ENCODE measurements around the gene EIF4H. TPM values are rescaled to one million over a fixed set of nuclear protein-coding genes. Genes with fewer than 3 reads are reported as not detected.
A peak's percentile ranks its signal among the peaks of the same experiment; 100 is the strongest.

EIF4H gene
- 100 to 1,000 TPM; 286 to 298 (median 287) TPM for polyA plus RNA-seq (ENCODE audit: insufficient read length in 3 of 3)
- long read RNA-seq, donor 1, transcript EIF4H-202 (6 exons, 2,503 nt) = major isoform, 112 of 149 reads
- long read RNA-seq, donor 1, partial matches to known transcripts = 29 of 149 reads
- long read RNA-seq, donor 1, other reads (novel, unspliced or antisense) = 5 of 149 reads
- long read RNA-seq, donor 2, transcript EIF4H-202 (6 exons, 2,503 nt) = major isoform, 124 of 134 reads
- long read RNA-seq, donor 2, partial matches to known transcripts = 7 of 134 reads
- long read RNA-seq, donor 2, other reads (novel, unspliced or antisense) = 0 of 134 reads
- long read RNA-seq, donor 3, transcript EIF4H-202 (6 exons, 2,503 nt) = major isoform, 101 of 129 reads
- long read RNA-seq, donor 3, partial matches to known transcripts = 22 of 129 reads
- long read RNA-seq, donor 3, other reads (novel, unspliced or antisense) = 0 of 129 reads
- long read RNA-seq, donor 4, transcript EIF4H-202 (6 exons, 2,503 nt) = major isoform, 113 of 138 reads
- long read RNA-seq, donor 4, partial matches to known transcripts = 15 of 138 reads
- long read RNA-seq, donor 4, other reads (novel, unspliced or antisense) = 5 of 138 reads
- long read RNA-seq, donor 5, transcript EIF4H-202 (6 exons, 2,503 nt) = major isoform, 47 of 114 reads
- long read RNA-seq, donor 5, partial matches to known transcripts = 66 of 114 reads
- long read RNA-seq, donor 5, other reads (novel, unspliced or antisense) = 0 of 114 reads
- long read RNA-seq, donor 6, transcript EIF4H-202 (6 exons, 2,503 nt) = major isoform, 118 of 354 reads
- long read RNA-seq, donor 6, partial matches to known transcripts = 231 of 354 reads
- long read RNA-seq, donor 6, other reads (novel, unspliced or antisense) = 0 of 354 reads
- long read RNA-seq, donor 7, transcript EIF4H-202 (6 exons, 2,503 nt) = major isoform, 137 of 389 reads
- long read RNA-seq, donor 7, partial matches to known transcripts = 247 of 389 reads
- long read RNA-seq, donor 7, other reads (novel, unspliced or antisense) = 0 of 389 reads
- long read RNA-seq, donor 8, transcript EIF4H-202 (6 exons, 2,503 nt) = major isoform, 61 of 86 reads
- long read RNA-seq, donor 8, partial matches to known transcripts = 24 of 86 reads
- long read RNA-seq, donor 8, other reads (novel, unspliced or antisense) = 0 of 86 reads
- long read RNA-seq, donor 9, transcript EIF4H-202 (6 exons, 2,503 nt) = major isoform, 127 of 195 reads
- long read RNA-seq, donor 9, partial matches to known transcripts = 54 of 195 reads
- long read RNA-seq, donor 9, other reads (novel, unspliced or antisense) = 11 of 195 reads
- long read RNA-seq, donor 10, transcript EIF4H-202 (6 exons, 2,503 nt) = major isoform, 94 of 155 reads
- long read RNA-seq, donor 10, transcript EIF4H-204 (4 exons, 831 nt) = minor isoform, 8 of 155 reads
- long read RNA-seq, donor 10, partial matches to known transcripts = 49 of 155 reads
- long read RNA-seq, donor 10, other reads (novel, unspliced or antisense) = 0 of 155 reads
- long read RNA-seq, donor 11, transcript EIF4H-202 (6 exons, 2,503 nt) = major isoform, 55 of 178 reads
- long read RNA-seq, donor 11, partial matches to known transcripts = 120 of 178 reads
- long read RNA-seq, donor 11, other reads (novel, unspliced or antisense) = 0 of 178 reads
- long read RNA-seq, donor 12, transcript EIF4H-202 (6 exons, 2,503 nt) = major isoform, 143 of 191 reads
- long read RNA-seq, donor 12, transcript EIF4H-204 (4 exons, 831 nt) = minor isoform, 5 of 191 reads
- long read RNA-seq, donor 12, partial matches to known transcripts = 42 of 191 reads
- long read RNA-seq, donor 12, other reads (novel, unspliced or antisense) = 0 of 191 reads
- long read RNA-seq, donor 13, transcript EIF4H-202 (6 exons, 2,503 nt) = major isoform, 45 of 67 reads
- long read RNA-seq, donor 13, partial matches to known transcripts = 21 of 67 reads
- long read RNA-seq, donor 13, other reads (novel, unspliced or antisense) = 0 of 67 reads
- long read RNA-seq, donor 14, transcript EIF4H-202 (6 exons, 2,503 nt) = major isoform, 129 of 442 reads
- long read RNA-seq, donor 14, partial matches to known transcripts = 303 of 442 reads
- long read RNA-seq, donor 14, other reads (novel, unspliced or antisense) = 7 of 442 reads
- long read RNA-seq, donor 15, transcript EIF4H-202 (6 exons, 2,503 nt) = major isoform, 148 of 189 reads
- long read RNA-seq, donor 15, partial matches to known transcripts = 33 of 189 reads
- long read RNA-seq, donor 15, other reads (novel, unspliced or antisense) = 5 of 189 reads
- long read RNA-seq, donor 16, transcript EIF4H-202 (6 exons, 2,503 nt) = major isoform, 120 of 158 reads
- long read RNA-seq, donor 16, partial matches to known transcripts = 34 of 158 reads
- long read RNA-seq, donor 16, other reads (novel, unspliced or antisense) = 0 of 158 reads

GRCh38 chr7:74173866-74174605, at the start of gene EIF4H:
Gene EIF4H, plus strand, starts transcription at chr7:74174356. Its CDS starts 28 bp downstream, at chr7:74174384.
- peak; percentile 94 for DNase-seq

- DNase-seq = no peak
Measured at GRCh38 chr7:74126220-74126880, 47.8 kb upstream of the EIF4H start.

- no peak for DNase-seq
Measured at GRCh38 chr7:74129887-74130286, 44.3 kb upstream of the EIF4H start.

DNA sequence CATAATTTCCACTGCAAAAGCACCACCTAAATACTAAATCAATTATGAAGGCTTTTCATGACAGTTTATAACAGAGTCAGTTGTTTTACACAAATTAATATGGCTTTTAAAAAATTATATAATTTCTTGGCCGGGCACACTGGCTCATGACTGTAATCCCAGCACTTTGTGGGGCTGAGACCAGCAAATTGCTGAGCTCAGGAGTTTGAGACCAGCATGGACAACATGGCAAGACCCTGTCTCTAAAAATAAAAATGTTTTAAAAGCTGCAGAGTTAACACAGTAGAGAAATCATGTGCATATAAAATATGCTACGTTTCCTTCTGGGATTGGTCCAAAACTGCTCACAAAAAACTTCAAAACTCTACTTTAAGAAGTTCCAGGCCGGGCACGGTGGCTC, 43.6 kb upstream of the EIF4H start:
- DNase-seq = no peak

- DNase-seq = no peak
Measured at GRCh38 chr7:74134117-74134620, 40.0 kb upstream of the EIF4H start.

DNA sequence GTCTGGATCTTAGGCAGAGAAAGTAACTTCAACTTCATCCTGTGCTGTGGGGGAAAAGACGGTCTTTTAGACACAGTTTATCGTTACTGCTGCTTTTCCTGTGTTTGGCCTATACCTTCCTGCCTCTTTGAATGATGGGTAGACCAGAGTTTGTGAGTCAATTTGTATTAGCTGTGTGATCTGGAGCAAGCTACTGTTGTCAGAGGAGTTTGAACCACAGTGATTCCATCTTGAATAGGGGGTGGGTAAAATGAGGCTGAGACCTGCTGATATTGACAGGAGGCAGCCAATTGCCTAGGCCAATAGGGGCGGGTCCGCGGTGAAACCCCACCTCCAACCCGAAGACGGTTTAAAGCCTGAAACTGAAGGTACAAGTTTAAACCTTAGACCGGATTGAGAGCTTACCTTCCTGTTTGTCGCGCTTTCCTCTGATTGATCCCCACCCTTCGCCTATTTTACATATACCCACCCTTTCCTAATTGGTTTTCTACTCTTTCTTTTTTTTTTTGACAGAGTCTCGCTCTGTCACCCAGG, 35.8 kb upstream of the EIF4H start:
- DNase-seq = no peak

DNA sequence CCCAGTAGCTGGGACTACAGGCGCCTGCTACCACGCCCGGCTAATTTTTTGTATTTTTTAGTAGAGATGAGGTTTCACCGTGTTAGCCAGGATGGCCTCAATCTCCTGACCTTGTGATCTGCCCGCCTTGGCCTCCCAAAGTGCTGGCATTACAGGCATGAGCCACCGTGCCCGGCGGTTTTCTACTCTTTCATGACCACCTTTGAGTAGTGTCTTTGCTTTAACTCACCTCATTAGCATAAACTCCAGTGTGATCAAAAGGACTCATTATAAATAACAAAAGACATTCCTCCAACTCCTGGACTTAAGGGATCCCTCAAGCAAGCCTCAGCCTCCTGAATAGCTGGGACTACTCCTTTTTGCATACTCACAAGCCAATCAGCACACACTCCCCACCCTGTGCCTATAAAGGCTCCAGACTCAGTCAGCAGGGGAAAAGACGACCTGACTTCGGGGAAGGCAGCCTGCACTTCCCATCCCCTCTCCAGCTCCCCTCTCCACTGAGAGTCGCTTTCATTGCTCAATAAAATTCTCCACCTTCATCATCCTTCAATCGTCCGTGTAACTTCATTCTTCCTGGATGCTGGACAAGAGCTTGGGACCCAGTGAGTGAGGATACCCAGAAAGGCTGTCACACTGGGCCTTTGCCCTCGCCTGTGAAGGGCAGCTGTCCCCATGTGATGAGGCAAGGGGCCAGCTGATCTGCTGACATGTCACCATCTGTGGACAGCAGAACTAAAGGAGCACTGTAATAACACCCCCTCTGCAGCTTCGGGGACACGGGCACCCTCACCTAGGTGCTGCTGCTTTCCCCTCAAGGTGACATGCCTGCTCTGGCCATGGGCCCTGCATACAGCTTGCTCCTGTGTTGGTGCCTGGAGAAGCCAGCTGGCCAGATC, 35.0 kb upstream of the EIF4H start:
- no peak for DNase-seq

DNA sequence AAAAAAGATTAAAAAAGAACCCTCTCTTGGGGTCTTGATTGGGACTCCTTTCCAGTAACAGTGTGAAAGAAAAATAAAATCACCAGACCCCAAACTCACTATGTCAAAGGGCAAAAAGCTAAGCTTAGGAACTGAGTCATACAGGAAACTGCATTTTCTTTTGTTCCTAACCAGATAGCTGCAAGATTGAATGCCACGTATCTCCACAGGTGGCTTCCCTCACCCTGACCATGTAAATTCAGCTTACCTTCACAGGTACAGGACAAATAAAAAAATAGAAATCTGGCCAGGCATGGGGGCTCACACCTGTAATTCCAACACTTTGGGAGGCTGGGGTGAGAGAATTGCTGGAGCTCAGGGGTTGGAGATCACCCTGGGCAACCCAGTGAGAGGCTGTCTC, 32.5 kb upstream of the EIF4H start:
- DNase-seq = no peak

DNA sequence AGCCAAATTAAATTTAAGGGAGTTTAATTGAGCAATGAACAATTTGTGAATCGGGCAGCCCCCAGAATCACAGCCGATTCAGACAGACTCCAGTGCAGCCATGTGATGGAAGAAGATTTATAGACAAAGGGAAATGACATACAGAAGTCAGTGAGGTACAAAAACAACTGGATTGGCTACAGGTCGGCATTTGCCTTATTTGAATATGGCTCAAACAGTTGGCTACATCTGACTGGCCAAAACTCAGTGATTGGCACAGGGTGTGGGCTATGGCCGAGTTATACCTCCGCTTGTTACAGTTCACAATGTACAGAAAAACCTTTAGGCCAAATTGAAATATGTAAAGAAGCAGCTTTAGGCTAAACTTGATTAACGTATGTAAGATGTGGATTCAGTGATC, 30.8 kb upstream of the EIF4H start:
- no peak for DNase-seq

- DNase-seq = no peak
Measured at GRCh38 chr7:74148491-74148890, 25.7 kb upstream of the EIF4H start.

- DNase-seq = no peak
Measured at GRCh38 chr7:74149071-74149470, 25.1 kb upstream of the EIF4H start.

DNA sequence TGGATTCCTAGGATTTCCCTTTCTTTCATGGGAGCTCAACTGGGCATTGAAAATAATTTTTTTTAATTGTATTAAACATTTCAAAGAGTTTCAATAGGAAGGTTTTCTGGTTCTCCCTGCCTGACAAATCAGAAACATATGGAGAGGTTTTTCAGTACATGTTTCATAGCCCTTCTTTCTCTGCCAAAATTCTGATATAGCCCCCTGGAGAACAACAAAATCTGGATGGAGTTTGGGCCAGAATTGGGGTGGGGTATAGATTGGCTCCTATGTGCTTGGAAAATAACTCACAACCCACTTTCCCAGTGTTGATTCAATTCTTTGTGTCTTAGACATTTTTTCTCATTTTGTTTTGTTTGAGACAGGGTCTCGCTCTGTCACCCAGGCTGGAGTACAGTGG, 24.6 kb upstream of the EIF4H start:
- no peak for DNase-seq

DNA sequence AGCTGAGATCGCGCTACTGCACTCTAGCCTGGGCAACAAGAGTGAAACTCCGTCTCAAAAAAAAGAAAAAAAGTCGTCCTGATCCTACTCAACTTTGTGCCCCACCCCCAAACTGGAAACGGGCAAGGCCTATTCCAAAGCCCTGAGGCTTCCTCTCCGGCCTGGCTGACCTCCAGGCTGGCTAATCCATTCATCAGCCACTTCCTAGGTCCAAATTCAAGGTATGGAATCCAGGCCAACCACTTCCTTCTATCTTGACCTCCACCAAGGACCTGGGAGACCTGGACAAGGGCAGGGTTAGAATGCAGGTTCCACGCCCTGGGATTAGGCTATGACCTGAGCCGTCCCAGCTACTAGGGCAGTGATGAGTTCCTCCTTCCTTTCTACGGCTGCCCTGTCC, 20.4 kb upstream of the EIF4H start:
- DNase-seq = no peak

- DNase-seq = no peak
Measured at GRCh38 chr7:74155810-74156395, 18.3 kb upstream of the EIF4H start.

- DNase-seq = no peak
Measured at GRCh38 chr7:74157605-74158004, 16.6 kb upstream of the EIF4H start.

DNA sequence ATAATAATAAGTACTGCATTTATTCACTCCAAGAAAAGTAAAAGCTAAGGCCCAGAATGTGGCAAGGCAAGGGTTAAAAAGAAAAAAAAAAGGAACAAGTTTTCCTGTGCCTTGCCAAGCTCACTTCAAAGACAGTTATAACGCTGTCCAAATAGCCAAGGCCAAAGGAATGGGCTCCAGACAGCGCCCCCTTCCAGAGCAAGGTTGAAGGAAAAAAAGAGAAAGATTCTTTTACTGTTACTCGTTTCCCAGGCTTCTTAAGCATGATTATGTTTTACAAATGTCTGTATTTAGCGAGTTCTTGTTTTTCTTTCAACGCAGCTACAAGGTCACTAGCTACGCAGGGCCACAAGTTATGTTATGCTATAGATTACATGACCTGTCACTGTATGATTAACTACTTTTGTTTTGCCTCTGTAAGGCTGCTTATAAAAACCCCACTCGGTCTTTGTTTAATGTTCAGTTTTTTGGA, 9.1 kb upstream of the EIF4H start:
- no peak for DNase-seq
